K562 (cell line): ENCODE data around the gene ARHGAP22. TPM values are rescaled to one million over a fixed set of nuclear protein-coding genes. Genes with fewer than 3 reads are reported as not detected.
A peak's percentile ranks its signal among the peaks of the same experiment; 100 is the strongest.

ENCODE experiments used
- ATAC-seq: fragments of 200-7000 bp; cut with Tn5 transposase; 3 replicates; pipeline ENCODE4 v1.9.1; 2020; ENCODE audit warnings: moderate library complexity
- BruUV-seq: library from RNA; stranded (reverse); fragments of 400-500 nt; replicated peaks from 2 replicates; lab custom pipeline; 2021; lab: Mats Ljungman, UMichigan
- CTCF ChIA-PET: fragments of 300-600 bp; formaldehyde crosslinking; extraction: SDS; loops from one replicate; lab custom pipeline; 2021; ENCODE audit warnings: low intra/inter-chr PET ratio; lab: Yijun Ruan, JAX
- POLR2A ChIA-PET: fragments of 300-600, 350-650 bp; sonication (Branson Sonifier 250); formaldehyde crosslinking; extraction: SDS; loops from one replicate; lab custom pipeline; 2021; ENCODE audit warnings: antibody characterized with exemption, inconsistent platforms; lab: Yijun Ruan, JAX
- DNase-seq, 4 experiments: peaks; one replicate each; pipeline versions ENCODE4 v3.0.0 to v3.0.0-alpha.2; 2011 to 2018; ENCODE audit warnings: low spot score in 3 of 4, mixed read lengths in 3 of 4; ENCODE audit errors: extremely low read depth in 1 of 4
- FAIRE-seq: peaks from 2 replicates; lab custom pipeline; 2011; peaks lifted over from hg19 to GRCh38; lab: Jason Lieb, UNC
- H2AFZ ChIP-seq: 2 replicates; pipeline ENCODE4 v1.6.0; 2011; ENCODE audit warnings: low read depth, low read length, control low read depth, inconsistent platforms
- H3K27ac ChIP-seq: fragments of 200-600 bp; 3 replicates; pipeline ENCODE4 v1.8.0; 2011; ENCODE audit warnings: low read depth, mild to moderate bottlenecking, control low read depth, inconsistent platforms, low read length, moderate library complexity, mixed read lengths; ENCODE audit errors: extremely low read depth
- H3K27me3 ChIP-seq, 2 experiments: fragments of 300-600 bp in 1 of 2; 2 replicates in 1 of 2; 3 replicates in 1 of 2; pipeline versions ENCODE4 v1.6.0 to v1.8.0; 2011; ENCODE audit warnings: inconsistent platforms in 2 of 2, low read length in 2 of 2, mild to moderate bottlenecking in 1 of 2, mixed read lengths in 1 of 2, moderate library complexity in 1 of 2; ENCODE audit not compliant: control insufficient read depth in 2 of 2, insufficient read depth in 2 of 2
- H3K36me3 ChIP-seq: fragments of 300-600 bp; 3 replicates; pipeline ENCODE4 v1.8.0; 2011; ENCODE audit warnings: mild to moderate bottlenecking, low read length, inconsistent platforms; ENCODE audit not compliant: control insufficient read depth, insufficient read depth
- H3K4me1 ChIP-seq, 2 experiments: fragments of 200-600 bp in 1 of 2; replicated peaks in 1 of 2; 2 replicates in 1 of 2; 3 replicates in 1 of 2; pipeline versions ENCODE4 v1.5.1 to v1.8.0; 2011; ENCODE audit warnings: inconsistent platforms in 2 of 2, low read length in 2 of 2, mild to moderate bottlenecking in 1 of 2, mixed read lengths in 1 of 2, moderate library complexity in 1 of 2; ENCODE audit not compliant: control insufficient read depth in 2 of 2, insufficient read depth in 2 of 2
- H3K4me2 ChIP-seq: 2 replicates; pipeline ENCODE4 v1.6.1; 2011; ENCODE audit warnings: low read length, control low read depth, inconsistent platforms, mixed read lengths; ENCODE audit not compliant: insufficient read depth
- H3K4me3 ChIP-seq: fragments of 200-600 bp; sonication (generic), shearing (Covaris generic); 2 replicates; pipeline ENCODE4 v1.5.1; 2016; ENCODE audit warnings: control low read depth, inconsistent platforms
- H3K79me2 ChIP-seq: fragments of 200-600 bp; 3 replicates; pipeline ENCODE4 v1.8.0; 2011; ENCODE audit warnings: low read length, inconsistent platforms; ENCODE audit not compliant: control insufficient read depth, insufficient read depth
- H3K9ac ChIP-seq, 2 experiments: 2 replicates each; pipeline versions ENCODE4 v1.6.0 to v1.6.1; 2011; ENCODE audit warnings: low read depth in 2 of 2, low read length in 2 of 2, control low read depth in 1 of 2, inconsistent platforms in 1 of 2, mild to moderate bottlenecking in 1 of 2, mixed read lengths in 1 of 2; ENCODE audit not compliant: insufficient read depth in 1 of 2
- H3K9me1 ChIP-seq: one replicate; pipeline ENCODE4 v1.6.0; 2011; ENCODE audit warnings: inconsistent platforms, mild to moderate bottlenecking, low read length, moderate library complexity; ENCODE audit not compliant: control insufficient read depth, insufficient read depth
- H3K9me3 ChIP-seq: replicated peaks from 2 replicates; pipeline ENCODE4 v1.5.1; 2011; ENCODE audit warnings: low read depth, low read length, inconsistent platforms; ENCODE audit not compliant: control insufficient read depth, insufficient read depth
- H4K20me1 ChIP-seq: replicated peaks from 2 replicates; pipeline ENCODE4 v1.6.1; 2011; ENCODE audit warnings: low read length, inconsistent platforms, mixed read lengths; ENCODE audit not compliant: control insufficient read depth, insufficient read depth
- CEBPB ChIP-seq: fragments of 450-650 bp; IDR thresholded peaks from 2 replicates; pipeline ENCODE4 v1.6.1; 2016; ENCODE audit warnings: missing genetic modification characterization, missing compliant biosample characterization
- ELF2 ChIP-seq: fragments of 250-450 bp; sonication (Bioruptor Pico); IDR thresholded peaks from 2 replicates; pipeline ENCODE4 v1.5.0; 2021; ENCODE audit warnings: mild to moderate bottlenecking
- GTF2F1 ChIP-seq: IDR thresholded peaks from 2 replicates; pipeline ENCODE4 v1.6.1; 2011; ENCODE audit warnings: low read depth, low read length, improper control_type of control experiment
- KDM4B ChIP-seq, 2 experiments: fragments of 450-650 bp in 1 of 2; sonication (generic) in 1 of 2; IDR thresholded peaks; 2 replicates each; pipeline ENCODE4 v1.6.1; 2016 to 2017; ENCODE audit warnings: borderline replicate concordance in 2 of 2, antibody characterized with exemption in 1 of 2, low read depth in 1 of 2, mild to moderate bottlenecking in 1 of 2
- LARP7 ChIP-seq: fragments of 450-650 bp; IDR thresholded peaks from 2 replicates; pipeline ENCODE4 v1.6.1; 2016
- MEF2A ChIP-seq: IDR thresholded peaks from 2 replicates; pipeline ENCODE4 v1.6.1; 2011; ENCODE audit warnings: low read depth, mild to moderate bottlenecking, low read length, moderate library complexity; ENCODE audit not compliant: control insufficient read depth
- SMARCB1 ChIP-seq: IDR thresholded peaks from 2 replicates; pipeline ENCODE4 v1.6.1; 2011; ENCODE audit warnings: improper control_type of control experiment, low read depth; ENCODE audit not compliant: insufficient read length
- TBL1XR1 ChIP-seq, 2 experiments: IDR thresholded peaks; 2 replicates each; pipeline ENCODE4 v1.6.1; 2012; ENCODE audit warnings: improper control_type of control experiment in 2 of 2, low read length in 2 of 2, mild to moderate bottlenecking in 1 of 2
- TCF7L2 ChIP-seq: fragments of 150-350 bp; IDR thresholded peaks from 2 replicates; pipeline ENCODE4 v1.6.1; 2016; ENCODE audit warnings: low read depth, mild to moderate bottlenecking, low read length, moderate library complexity
- TGIF2 ChIP-seq: sonication (generic); formaldehyde crosslinking; IDR thresholded peaks from 2 replicates; pipeline ENCODE4 v1.8.1; 2022; ENCODE audit warnings: mild to moderate bottlenecking, missing genetic modification reagents, moderate library complexity
- WGBS: fragments of 100-300 bp; shearing (Covaris generic); methylation state at CpG from one replicate; pipeline ENCODE4 v1.1.6; 2016; ENCODE audit warnings: low coverage, mixed read lengths; ENCODE audit not compliant: insufficient coverage; ENCODE audit errors: missing lambda C conversion rate; 5-methylcytosine and 5-hydroxymethylcytosine counted together
- in situ Hi-C: fragments of 300-500 bp; cut with MboI; formaldehyde crosslinking; loops from 4 replicates; pipeline ENCODE4 v1.15.0; 2018; ENCODE audit warnings: inconsistent platforms, mixed read lengths
- intact Hi-C: fragments of 100-400 bp; cut with micrococcal nuclease; formaldehyde crosslinking; loops from 2 replicates; pipeline ENCODE4 v1.14.2; 2022
- polyA plus RNA-seq, 8 experiments: library from polyadenylated mRNA; depleted of rRNA in 4 of 8; stranded (reverse) in 5 of 8; unstranded in 3 of 8; fragments of >200 nt; fragmentation: Nextera tagmentation in 2 of 8; fragmentation: Illumina TruSeq in 1 of 8; extraction: Ambion mirVana in 2 of 8; extraction: Trizol in 1 of 8; gene quantifications; 2 replicates each; pipeline versions ENCODE4 v1.2.1 to v1.2.3, GENCODE V29; 2011 to 2014; ENCODE audit warnings: inconsistent platforms in 1 of 8, missing spikeins in 1 of 8
- total RNA-seq, 7 experiments: library from RNA; depleted of rRNA in 6 of 7; stranded (reverse); fragments of >200 nt in 6 of 7; fragmentation: Illumina TruSeq in 2 of 7; extraction: Trizol in 2 of 7; gene quantifications; 2 replicates each; pipeline versions ENCODE4 v1.2.1 to v1.2.3, GENCODE V29; 2011 to 2021; ENCODE audit warnings: low replicate concordance in 1 of 7
- TF ChIP-seq, protein P1 (sequence below), 3 experiments: IDR thresholded peaks in 2 of 3; conservative IDR thresholded peaks in 1 of 3; 2 replicates each; pipeline ENCODE4 v1.5.1; 2011 to 2012; ENCODE audit warnings: low read length in 3 of 3, mild to moderate bottlenecking in 3 of 3, control low read depth in 2 of 3, improper control_type of control experiment in 1 of 3, inconsistent platforms in 1 of 3, low read depth in 1 of 3, mixed read lengths in 1 of 3, moderate library complexity in 1 of 3; ENCODE audit not compliant: insufficient read depth in 2 of 3
- TF ChIP-seq, protein P2 (sequence below), 2 experiments: fragments of 450-650 bp; formaldehyde crosslinking in 1 of 2; IDR thresholded peaks; 2 replicates each; pipeline versions ENCODE4 v1.4.0 to v1.6.1; 2014 to 2020; ENCODE audit warnings: mild to moderate bottlenecking in 2 of 2, borderline replicate concordance in 1 of 2, low read depth in 1 of 2

ARHGAP22 gene
- total and polyA plus RNA-seq, 9 of the 15 experiments (the other 6 are each of a cell fraction or from before 2014, with no cell fraction given) = 1.3 to 28.1 (median 12.7) TPM

- CTCF ChIA-PET = interaction anchor here (0.9 kb wide), 1 partner anchor 90 kb away, joined by 3 read pairs; no protein-coding TSS in a partner anchor
- Histone ChIP-seq H2AFZ (no peak overlapping the region), H3K4me1 (peaks cover 0 to 19% of the 10 kb centered on the region in 2 experiments; a peak in 3 of 5 replicates), H3K36me3 (peaks cover 26% of the 10 kb centered on the region), H3K9me3 (peaks cover 4% of the 10 kb centered on the region; the same call in 1 of the 2 replicates), H3K4me2 (no peak overlapping the region), H3K4me3 (no peak overlapping the region), H3K9me1 (no peaks in the 10 kb centered on the region), H4K20me1 (no peaks in the 10 kb centered on the region), H3K27ac (no peak overlapping the region), H3K27me3 (no peaks in the 10 kb centered on the region), H3K9ac (no peak overlapping the region), H3K79me2 (no peaks in the 10 kb centered on the region)
- 21% methylated on average over 2 of the region's 2 CpGs for WGBS
- intact Hi-C loops = loop anchor here (1.0 to 5.0 kb wide), 2 partner anchors 54 to 90 kb away; no protein-coding TSS in a partner anchor
- DNase-seq (no peak), FAIRE-seq (no peak), ATAC-seq (peak; percentile 58)
- POLR2A ChIA-PET = interaction anchor here (1.5 kb wide), 1 partner anchor 11 kb away, joined by 3 read pairs; no protein-coding TSS in a partner anchor
- BruUV-seq = no TSS peak
- in situ Hi-C loops = no loop called here
- no peak for TF ChIP-seq LARP7
- TF ChIP-seq TCF7L2 = no peak
- TF ChIP-seq KDM4B (IDR thresholded peaks at IDR 0.05; ENCODE audit: borderline replicate concordance in 2 of 2, low read depth in 1 of 2) = no peak
- no peak for TF ChIP-seq CEBPB
- TF ChIP-seq, protein P1, sequence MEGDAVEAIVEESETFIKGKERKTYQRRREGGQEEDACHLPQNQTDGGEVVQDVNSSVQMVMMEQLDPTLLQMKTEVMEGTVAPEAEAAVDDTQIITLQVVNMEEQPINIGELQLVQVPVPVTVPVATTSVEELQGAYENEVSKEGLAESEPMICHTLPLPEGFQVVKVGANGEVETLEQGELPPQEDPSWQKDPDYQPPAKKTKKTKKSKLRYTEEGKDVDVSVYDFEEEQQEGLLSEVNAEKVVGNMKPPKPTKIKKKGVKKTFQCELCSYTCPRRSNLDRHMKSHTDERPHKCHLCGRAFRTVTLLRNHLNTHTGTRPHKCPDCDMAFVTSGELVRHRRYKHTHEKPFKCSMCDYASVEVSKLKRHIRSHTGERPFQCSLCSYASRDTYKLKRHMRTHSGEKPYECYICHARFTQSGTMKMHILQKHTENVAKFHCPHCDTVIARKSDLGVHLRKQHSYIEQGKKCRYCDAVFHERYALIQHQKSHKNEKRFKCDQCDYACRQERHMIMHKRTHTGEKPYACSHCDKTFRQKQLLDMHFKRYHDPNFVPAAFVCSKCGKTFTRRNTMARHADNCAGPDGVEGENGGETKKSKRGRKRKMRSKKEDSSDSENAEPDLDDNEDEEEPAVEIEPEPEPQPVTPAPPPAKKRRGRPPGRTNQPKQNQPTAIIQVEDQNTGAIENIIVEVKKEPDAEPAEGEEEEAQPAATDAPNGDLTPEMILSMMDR (IDR thresholded peaks at IDR 0.05 in 2 of 3, conservative IDR thresholded peaks at IDR 0.05 in 1 of 3; ENCODE audit: insufficient read depth in 2 of 3, low read depth in 1 of 3, low read length in 3 of 3) = peak; percentile 13 to 47 (median 31); a peak in 3 of 6 replicates
- no peak for TF ChIP-seq SMARCB1
- no peak for TF ChIP-seq GTF2F1
- TF ChIP-seq, protein P2, sequence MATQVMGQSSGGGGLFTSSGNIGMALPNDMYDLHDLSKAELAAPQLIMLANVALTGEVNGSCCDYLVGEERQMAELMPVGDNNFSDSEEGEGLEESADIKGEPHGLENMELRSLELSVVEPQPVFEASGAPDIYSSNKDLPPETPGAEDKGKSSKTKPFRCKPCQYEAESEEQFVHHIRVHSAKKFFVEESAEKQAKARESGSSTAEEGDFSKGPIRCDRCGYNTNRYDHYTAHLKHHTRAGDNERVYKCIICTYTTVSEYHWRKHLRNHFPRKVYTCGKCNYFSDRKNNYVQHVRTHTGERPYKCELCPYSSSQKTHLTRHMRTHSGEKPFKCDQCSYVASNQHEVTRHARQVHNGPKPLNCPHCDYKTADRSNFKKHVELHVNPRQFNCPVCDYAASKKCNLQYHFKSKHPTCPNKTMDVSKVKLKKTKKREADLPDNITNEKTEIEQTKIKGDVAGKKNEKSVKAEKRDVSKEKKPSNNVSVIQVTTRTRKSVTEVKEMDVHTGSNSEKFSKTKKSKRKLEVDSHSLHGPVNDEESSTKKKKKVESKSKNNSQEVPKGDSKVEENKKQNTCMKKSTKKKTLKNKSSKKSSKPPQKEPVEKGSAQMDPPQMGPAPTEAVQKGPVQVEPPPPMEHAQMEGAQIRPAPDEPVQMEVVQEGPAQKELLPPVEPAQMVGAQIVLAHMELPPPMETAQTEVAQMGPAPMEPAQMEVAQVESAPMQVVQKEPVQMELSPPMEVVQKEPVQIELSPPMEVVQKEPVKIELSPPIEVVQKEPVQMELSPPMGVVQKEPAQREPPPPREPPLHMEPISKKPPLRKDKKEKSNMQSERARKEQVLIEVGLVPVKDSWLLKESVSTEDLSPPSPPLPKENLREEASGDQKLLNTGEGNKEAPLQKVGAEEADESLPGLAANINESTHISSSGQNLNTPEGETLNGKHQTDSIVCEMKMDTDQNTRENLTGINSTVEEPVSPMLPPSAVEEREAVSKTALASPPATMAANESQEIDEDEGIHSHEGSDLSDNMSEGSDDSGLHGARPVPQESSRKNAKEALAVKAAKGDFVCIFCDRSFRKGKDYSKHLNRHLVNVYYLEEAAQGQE (IDR thresholded peaks at IDR 0.05; ENCODE audit: borderline replicate concordance) = peak; percentile 44; the same call in 1 of the 2 replicates
- TF ChIP-seq, protein P2 (CRISPR knock-in tag; IDR thresholded peaks at IDR 0.05; ENCODE audit: low read depth) = no peak
- no peak for TF ChIP-seq TBL1XR1 (IDR thresholded peaks at IDR 0.05; ENCODE audit: low read length in 2 of 2)
- no peak for TF ChIP-seq MEF2A
- TF ChIP-seq ELF2 (CRISPR knock-in tag) = no peak
- TF ChIP-seq TGIF2 = no peak
Observed at GRCh38 chr10:48416584-48417232, 188.2 kb downstream of the ARHGAP22 start.
